ENCODE data around the gene CROCC2. TPM values are rescaled to one million over a fixed set of nuclear protein-coding genes. Genes with fewer than 3 reads are reported as not detected.

CROCC2 gene
- total and polyA plus RNA-seq, 2 of the 13 experiments (the other 11 are each of a cell fraction or from before 2014, with no cell fraction given): not detected

GRCh38 chr2:240960309-240960970 is 54.3 kb downstream of the CROCC2 start (continued):
- no peak for TF ChIP-seq ZNF678 (CRISPR knock-in tag; IDR thresholded peaks at IDR 0.05)
- TF ChIP-seq MZF1 (CRISPR knock-in tag; IDR thresholded peaks at IDR 0.05; ENCODE audit: borderline replicate concordance): 0 out of 2 replicates have a peak, but pooled peaks have one; percentile 71
- 0 out of 2 replicates have a peak, but pooled peaks have one; percentile 75 for TF ChIP-seq THAP8 (CRISPR knock-in tag; IDR thresholded peaks at IDR 0.05; ENCODE audit: borderline replicate concordance)
- peak; percentile 80 for TF ChIP-seq ZNF343 (CRISPR knock-in tag; IDR thresholded peaks at IDR 0.05)
- peak; percentile 74 for TF ChIP-seq RARA (CRISPR knock-in tag; IDR thresholded peaks at IDR 0.05)
- peak; percentile 72; the same call in 1 of the 2 replicates for TF ChIP-seq FOXJ3 (CRISPR knock-in tag; IDR thresholded peaks at IDR 0.05; ENCODE audit: borderline replicate concordance)
- TF ChIP-seq ZNF280B (CRISPR knock-in tag; IDR thresholded peaks at IDR 0.05; ENCODE audit: borderline replicate concordance): peak; percentile 72
- TF ChIP-seq ZNF34 (CRISPR knock-in tag; IDR thresholded peaks at IDR 0.05; ENCODE audit: borderline replicate concordance): no peak; the same call in 1 of the 2 replicates
- TF ChIP-seq SALL1 (CRISPR knock-in tag; IDR thresholded peaks at IDR 0.05): peak; percentile 86
- peak; percentile 83 for TF ChIP-seq ZNF772 (CRISPR knock-in tag; IDR thresholded peaks at IDR 0.05)
- peak; percentile 94 for TF ChIP-seq TBX2 (CRISPR knock-in tag; IDR thresholded peaks at IDR 0.05; ENCODE audit: borderline replicate concordance)
- TF ChIP-seq FLYWCH1 (CRISPR knock-in tag; IDR thresholded peaks at IDR 0.05): no peak
- TF ChIP-seq SP4 (CRISPR knock-in tag; IDR thresholded peaks at IDR 0.05): peak; percentile 31; the same call in 1 of the 2 replicates
- TF ChIP-seq NRL (CRISPR knock-in tag; IDR thresholded peaks at IDR 0.05; ENCODE audit: borderline replicate concordance): 0 out of 2 replicates have a peak, but pooled peaks have one; percentile 56
- peak; percentile 29; the same call in 1 of the 2 replicates for TF ChIP-seq ZNF460 (CRISPR knock-in tag; IDR thresholded peaks at IDR 0.05; ENCODE audit: borderline replicate concordance)
- no peak for TF ChIP-seq ZNF775 (CRISPR knock-in tag; IDR thresholded peaks at IDR 0.05; ENCODE audit: borderline replicate concordance)
- peak; percentile 69 for TF ChIP-seq ZMYM4 (CRISPR knock-in tag; IDR thresholded peaks at IDR 0.05)
- no peak for TF ChIP-seq ZFP41 (CRISPR knock-in tag; IDR thresholded peaks at IDR 0.05; ENCODE audit: borderline replicate concordance)
- TF ChIP-seq ZFP62 (CRISPR knock-in tag; IDR thresholded peaks at IDR 0.05): no peak
- TF ChIP-seq ZNF749 (CRISPR knock-in tag; IDR thresholded peaks at IDR 0.05; ENCODE audit: borderline replicate concordance): peak; percentile 69; the same call in 1 of the 2 replicates
- no peak for TF ChIP-seq ZNF563 (CRISPR knock-in tag; IDR thresholded peaks at IDR 0.05)
- TF ChIP-seq TBP (CRISPR knock-in tag; IDR thresholded peaks at IDR 0.05): no peak
- TF ChIP-seq ZBTB7B (CRISPR knock-in tag; IDR thresholded peaks at IDR 0.05): peak; percentile 99
- TF ChIP-seq ZNF557 (CRISPR knock-in tag; IDR thresholded peaks at IDR 0.05): 0 out of 2 replicates have a peak, but pooled peaks have one; percentile 33
- TF ChIP-seq ZSCAN21 (CRISPR knock-in tag; IDR thresholded peaks at IDR 0.05; ENCODE audit: borderline replicate concordance): peak; percentile 78; the same call in 1 of the 2 replicates
- TF ChIP-seq STAT5B (CRISPR knock-in tag; IDR thresholded peaks at IDR 0.05): no peak
- no peak for TF ChIP-seq MAFK (conservative IDR thresholded peaks at IDR 0.05 in 1 of 2, IDR thresholded peaks at IDR 0.05 in 1 of 2; ENCODE audit: low read length in 2 of 2)
- TF ChIP-seq HIVEP1 (CRISPR knock-in tag; IDR thresholded peaks at IDR 0.05): peak; percentile 88
- TF ChIP-seq ZC3H4 (CRISPR knock-in tag; IDR thresholded peaks at IDR 0.05; ENCODE audit: borderline replicate concordance): no peak

All from HepG2 (cell line).